Parathyroid adenoma (tissue), 2 donors: ENCODE measurements around the gene COL4A1.
A peak's percentile ranks its signal among the peaks of the same experiment; 100 is the strongest.

Experiments used
- H2AFZ ChIP-seq: fragments of 300-600 bp; sonication (generic); one replicate; pipeline ENCODE4 v1.7.0; 2017; ENCODE audit warnings: antibody characterized with exemption, mild to moderate bottlenecking
- H3K27ac ChIP-seq: fragments of 300-600 bp; sonication (generic); one replicate; pipeline ENCODE4 v1.7.0; 2017
- H3K27me3 ChIP-seq: fragments of 300-600 bp; sonication (generic); one replicate; pipeline ENCODE4 v1.7.0; 2017; ENCODE audit warnings: low read length; ENCODE audit not compliant: control insufficient read depth, insufficient read depth
- H3K36me3 ChIP-seq: fragments of 300-600 bp; sonication (generic); one replicate; pipeline ENCODE4 v1.7.0; 2017; ENCODE audit warnings: low read length; ENCODE audit not compliant: control insufficient read depth, insufficient read depth
- H3K4me1 ChIP-seq: fragments of 300-600 bp; sonication (generic); one replicate; pipeline ENCODE4 v1.7.0; 2017; ENCODE audit warnings: control low read depth
- H3K4me2 ChIP-seq: fragments of 300-600 bp; sonication (generic); one replicate; pipeline ENCODE4 v1.7.0; 2017; ENCODE audit warnings: low read length
- H3K4me3 ChIP-seq: fragments of 300-600 bp; sonication (generic); one replicate; pipeline ENCODE4 v1.7.0; 2017; ENCODE audit warnings: low read depth, low read length
- H3K79me2 ChIP-seq: fragments of 300-600 bp; sonication (generic); one replicate; pipeline ENCODE4 v1.7.0; 2017; ENCODE audit warnings: control low read depth
- H3K9ac ChIP-seq: fragments of 300-600 bp; sonication (generic); one replicate; pipeline ENCODE4 v1.7.0; 2017; ENCODE audit warnings: mild to moderate bottlenecking
- H3K9me3 ChIP-seq: fragments of 300-600 bp; sonication (generic); one replicate; pipeline ENCODE4 v1.7.0; 2017; ENCODE audit warnings: low read length; ENCODE audit not compliant: control insufficient read depth
- TF ChIP-seq, protein P1 (sequence below): fragments of 300-600 bp; sonication (generic); IDR thresholded peaks from one replicate; pipeline ENCODE4 v1.7.0; 2017; ENCODE audit warnings: antibody characterized with exemption, mild to moderate bottlenecking
- donor health status: primary hyperparathyroidism.

Gene COL4A1

GRCh38 chr13:110286833-110287819, 19.8 kb downstream of the COL4A1 start:
- no peak overlapping the region for H3K4me2 ChIP-seq
- H3K9ac ChIP-seq = no peak overlapping the region
- no peaks in the 10 kb centered on the region for H3K79me2 ChIP-seq
- H2AFZ ChIP-seq = no peak overlapping the region
- no peaks in the 10 kb centered on the region for H3K36me3 ChIP-seq
- no peaks in the 10 kb centered on the region for H3K4me1 ChIP-seq
- H3K4me3 ChIP-seq = no peak overlapping the region
- no peaks in the 10 kb centered on the region for H3K27me3 ChIP-seq
- TF ChIP-seq, protein P1, sequence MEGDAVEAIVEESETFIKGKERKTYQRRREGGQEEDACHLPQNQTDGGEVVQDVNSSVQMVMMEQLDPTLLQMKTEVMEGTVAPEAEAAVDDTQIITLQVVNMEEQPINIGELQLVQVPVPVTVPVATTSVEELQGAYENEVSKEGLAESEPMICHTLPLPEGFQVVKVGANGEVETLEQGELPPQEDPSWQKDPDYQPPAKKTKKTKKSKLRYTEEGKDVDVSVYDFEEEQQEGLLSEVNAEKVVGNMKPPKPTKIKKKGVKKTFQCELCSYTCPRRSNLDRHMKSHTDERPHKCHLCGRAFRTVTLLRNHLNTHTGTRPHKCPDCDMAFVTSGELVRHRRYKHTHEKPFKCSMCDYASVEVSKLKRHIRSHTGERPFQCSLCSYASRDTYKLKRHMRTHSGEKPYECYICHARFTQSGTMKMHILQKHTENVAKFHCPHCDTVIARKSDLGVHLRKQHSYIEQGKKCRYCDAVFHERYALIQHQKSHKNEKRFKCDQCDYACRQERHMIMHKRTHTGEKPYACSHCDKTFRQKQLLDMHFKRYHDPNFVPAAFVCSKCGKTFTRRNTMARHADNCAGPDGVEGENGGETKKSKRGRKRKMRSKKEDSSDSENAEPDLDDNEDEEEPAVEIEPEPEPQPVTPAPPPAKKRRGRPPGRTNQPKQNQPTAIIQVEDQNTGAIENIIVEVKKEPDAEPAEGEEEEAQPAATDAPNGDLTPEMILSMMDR = no peak
- no peaks in the 10 kb centered on the region for H3K9me3 ChIP-seq
- H3K27ac ChIP-seq = peak overlapping the region; percentile 29

DNA sequence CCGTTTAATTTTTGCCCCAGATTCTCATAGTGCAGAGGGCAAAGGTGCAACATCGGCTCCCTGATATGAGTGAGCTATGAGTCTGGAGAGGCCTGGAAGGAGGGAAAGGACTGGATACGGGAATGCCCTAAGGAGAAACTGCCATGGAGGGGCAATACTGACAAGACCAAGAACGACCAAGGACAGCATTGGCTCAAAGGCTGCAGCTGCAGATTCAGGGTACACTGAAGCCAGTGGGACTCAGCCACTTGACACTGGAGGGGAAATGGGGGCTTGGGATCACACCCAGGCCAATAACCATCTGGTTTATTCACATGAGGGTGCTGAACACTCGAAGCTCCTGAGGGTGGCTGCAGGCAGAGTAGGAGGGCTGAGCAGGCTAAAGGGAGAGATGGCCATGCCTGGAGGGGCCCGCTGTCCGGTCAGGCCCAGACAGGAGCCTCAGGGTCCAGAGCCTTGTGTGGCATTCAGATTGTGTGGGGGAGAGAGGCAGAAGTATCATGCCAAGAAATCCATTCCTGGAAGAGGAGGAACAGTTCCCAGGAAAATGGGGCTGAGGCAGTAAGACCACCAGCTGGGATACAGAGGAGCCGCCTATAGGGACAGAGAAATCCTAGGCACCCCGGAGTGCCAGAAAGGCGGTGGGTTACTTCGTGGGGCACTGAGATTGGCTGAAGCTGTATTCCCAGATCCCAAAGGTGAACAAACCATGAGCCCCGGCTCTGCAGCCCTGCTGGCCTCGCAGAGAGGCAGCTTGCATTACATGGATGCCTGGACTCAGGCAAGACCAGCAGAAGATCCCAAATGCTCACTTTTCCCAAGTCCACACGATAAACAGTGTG, 20.7 kb downstream of the COL4A1 start:
- Histone ChIP-seq H3K4me3 (no peak overlapping the region), H3K9ac (no peak overlapping the region), H2AFZ (no peak overlapping the region), H3K36me3 (no peaks in the 10 kb centered on the region), H3K9me3 (no peaks in the 10 kb centered on the region), H3K27me3 (no peaks in the 10 kb centered on the region), H3K4me2 (no peak overlapping the region), H3K27ac (peak overlapping the region; percentile 29), H3K4me1 (no peaks in the 10 kb centered on the region), H3K79me2 (no peaks in the 10 kb centered on the region)
- TF ChIP-seq, protein P1 = no peak

GRCh38 chr13:110284779-110285484, 22.0 kb downstream of the COL4A1 start:
- H3K9ac ChIP-seq = no peak overlapping the region
- no peaks in the 10 kb centered on the region for H3K27me3 ChIP-seq
- TF ChIP-seq, protein P1 = no peak
- no peak overlapping the region for H3K4me2 ChIP-seq
- no peaks in the 10 kb centered on the region for H3K4me1 ChIP-seq
- H2AFZ ChIP-seq = no peak overlapping the region
- no peak overlapping the region for H3K4me3 ChIP-seq
- H3K36me3 ChIP-seq = no peaks in the 10 kb centered on the region
- H3K79me2 ChIP-seq = no peaks in the 10 kb centered on the region
- H3K27ac ChIP-seq = no peak overlapping the region
- no peaks in the 10 kb centered on the region for H3K9me3 ChIP-seq

- Histone ChIP-seq H3K4me2 (no peak overlapping the region), H3K27me3 (no peaks in the 10 kb centered on the region), H3K4me3 (no peak overlapping the region), H2AFZ (no peak overlapping the region), H3K4me1 (no peaks in the 10 kb centered on the region), H3K36me3 (no peaks in the 10 kb centered on the region), H3K9me3 (no peaks in the 10 kb centered on the region), H3K9ac (no peak overlapping the region), H3K27ac (no peak overlapping the region), H3K79me2 (no peaks in the 10 kb centered on the region)
- TF ChIP-seq, protein P1 = no peak
Measured at GRCh38 chr13:110283736-110284517, 23.0 kb downstream of the COL4A1 start.
